ENCODE results near the gene ASCC1. TPM values are rescaled to one million over a fixed set of nuclear protein-coding genes. Genes with fewer than 3 reads are reported as not detected.
A peak's percentile ranks its signal among the peaks of the same experiment; 100 is the strongest.

The ASCC1 gene
- total RNA-seq, 2 experiments from 2014 or later: 61.6 to 66.2 TPM

DNA sequence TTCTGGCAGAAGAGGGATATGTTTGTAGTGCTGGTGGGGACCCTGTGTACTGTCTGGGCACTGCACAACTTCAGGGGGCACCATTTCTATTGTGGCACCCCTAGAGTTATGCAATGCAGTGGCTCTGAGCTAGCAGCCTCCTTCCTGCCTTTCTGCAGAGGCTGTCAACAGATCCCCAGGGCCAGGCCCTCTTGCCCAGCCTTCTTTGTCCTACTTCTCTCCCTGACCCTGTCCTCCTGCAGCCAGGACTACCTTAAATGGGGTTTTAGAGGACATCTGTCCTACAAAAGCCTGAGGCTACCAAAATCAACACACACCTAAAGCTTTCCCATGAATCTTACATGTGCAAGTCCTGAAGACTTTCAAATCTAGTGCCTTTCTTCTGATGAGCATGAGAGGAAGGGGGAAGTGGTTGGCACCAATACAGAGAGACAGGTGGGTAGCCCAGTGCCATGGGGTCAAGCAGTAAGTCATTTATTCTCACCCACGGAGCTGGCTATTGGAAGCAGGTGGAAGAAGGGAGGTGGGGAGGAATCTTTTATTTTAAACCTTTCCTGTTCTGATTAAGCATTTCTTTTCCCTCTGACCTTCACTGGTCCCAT is 130.1 kb downstream of the ASCC1 start:
- intact Hi-C loops (cut with micrococcal nuclease): loop anchor here (5.0 to 10.0 kb wide), 2 partner anchors 131 to 249 kb away; partner anchors contain the start of genes ANAPC16 and ASCC1
- TF ChIP-seq CTCF (IDR thresholded peaks at IDR 0.05): no peak
- CTCF ChIA-PET: interaction anchor here (0.9 to 1.6 kb wide), 4 partner anchors 37 to 256 kb away, joined by 3 to 7 read pairs (median 4); no protein-coding TSS in a partner anchor
- no peaks in the 10 kb centered on the region for H3K27me3 Mint-ChIP-seq
- no peaks in the 10 kb centered on the region for H3K9me3 Mint-ChIP-seq
- peaks cover 69% of the 10 kb centered on the region for H3K4me1 Mint-ChIP-seq (ENCODE audit: low read depth)
- DNase-seq: no peak
- ATAC-seq: no peak
- peak overlapping the region; percentile 96 for H3K4me3 Mint-ChIP-seq
- POLR2A ChIA-PET: interaction anchor here (0.7 to 1.6 kb wide), 8 partner anchors 42 to 242 kb away, joined by 3 to 5 read pairs (median 3); no protein-coding TSS in a partner anchor
- H3K27ac Mint-ChIP-seq: peak overlapping the region; percentile 82
- H3K36me3 Mint-ChIP-seq (ENCODE audit: low read depth): peaks cover 39% of the 10 kb centered on the region

- Mint-ChIP-seq H3K4me3 (peak overlapping the region; percentile 96), H3K36me3 (ENCODE audit: low read depth) (peaks cover 40% of the 10 kb centered on the region), H3K27ac (peak overlapping the region; percentile 47), H3K27me3 (no peaks in the 10 kb centered on the region), H3K4me1 (ENCODE audit: low read depth) (peaks cover 73% of the 10 kb centered on the region), H3K9me3 (no peaks in the 10 kb centered on the region)
- POLR2A ChIA-PET: interaction anchor here (0.9 to 2.2 kb wide), 12 partner anchors 13 to 1011 kb away, joined by 3 to 7 read pairs (median 4); partner anchors contain the start of genes ANAPC16 and ASCC1
- TF ChIP-seq CTCF (IDR thresholded peaks at IDR 0.05): no peak
- DNase-seq: no peak
- CTCF ChIA-PET: interaction anchor here (0.9 to 1.6 kb wide), 8 partner anchors 16 to 259 kb away, joined by 3 to 7 read pairs (median 3); no protein-coding TSS in a partner anchor
- intact Hi-C loops (cut with micrococcal nuclease): loop anchor here (5.0 to 10.0 kb wide), 2 partner anchors 132 to 250 kb away; partner anchors contain the start of genes ANAPC16 and ASCC1
- ATAC-seq: no peak
Measured at GRCh38 chr10:72085166-72085565, 130.9 kb downstream of the ASCC1 start.

- intact Hi-C loops (cut with micrococcal nuclease): loop anchor here (10.0 kb wide), 1 partner anchor 251 kb away; no protein-coding TSS in a partner anchor
- no peaks in the 10 kb centered on the region for H3K27me3 Mint-ChIP-seq
- H3K36me3 Mint-ChIP-seq (ENCODE audit: low read depth): peaks cover 45% of the 10 kb centered on the region
- POLR2A ChIA-PET: interaction anchor here (0.6 to 2.2 kb wide), 13 partner anchors 10 to 1012 kb away, joined by 3 to 7 read pairs (median 4); partner anchors contain the start of genes ANAPC16 and ASCC1
- DNase-seq (peak; percentile 87), ATAC-seq (peak; percentile 53)
- CTCF ChIA-PET: interaction anchor here (1.0 to 1.6 kb wide), 5 partner anchors 15 to 261 kb away, joined by 3 to 5 read pairs (median 3); no protein-coding TSS in a partner anchor
- peak overlapping the region; percentile 96 for H3K4me3 Mint-ChIP-seq
- H3K9me3 Mint-ChIP-seq: no peaks in the 10 kb centered on the region
- peak overlapping the region; percentile 68 for H3K27ac Mint-ChIP-seq
- no peak for TF ChIP-seq CTCF (IDR thresholded peaks at IDR 0.05)
- H3K4me1 Mint-ChIP-seq (ENCODE audit: low read depth): peaks cover 73% of the 10 kb centered on the region
Measured at GRCh38 chr10:72083790-72084459, 132.2 kb downstream of the ASCC1 start.

GRCh38 chr10:72082856-72083789 is 133.0 kb downstream of the ASCC1 start:
- Mint-ChIP-seq H3K9me3 (no peaks in the 10 kb centered on the region), H3K27me3 (no peaks in the 10 kb centered on the region), H3K4me3 (peak overlapping the region; percentile 96), H3K36me3 (ENCODE audit: low read depth) (peaks cover 47% of the 10 kb centered on the region), H3K4me1 (ENCODE audit: low read depth) (peaks cover 77% of the 10 kb centered on the region), H3K27ac (peak overlapping the region; percentile 68)
- DNase-seq (no peak), ATAC-seq (no peak)
- ChIA-PET CTCF (interaction anchor here (0.8 to 1.1 kb wide), 2 partner anchors 35 to 39 kb away, joined by 3 to 5 read pairs; no protein-coding TSS in a partner anchor), POLR2A (interaction anchor here (1.0 to 2.2 kb wide), 6 partner anchors 11 to 254 kb away, joined by 3 to 7 read pairs (median 4); partner anchors contain the start of genes ANAPC16 and ASCC1)
- no peak for TF ChIP-seq CTCF (IDR thresholded peaks at IDR 0.05)
- intact Hi-C loops (cut with micrococcal nuclease): loop anchor here (10.0 kb wide), 1 partner anchor 252 kb away; no protein-coding TSS in a partner anchor

All from activated CD8-positive, alpha-beta T cell treated with anti-CD3 and anti-CD28 coated beads for 36 hours (primary cell).